ENCODE measurements around the gene TNFRSF25. TPM values are rescaled to one million over a fixed set of nuclear protein-coding genes. Genes with fewer than 3 reads are reported as not detected.

Gene TNFRSF25
- polyA plus RNA-seq, 1 donor from 2014 or later: 52.2 TPM

GRCh38 chr1:6471086-6471969, 5.4 kb upstream of the TNFRSF25 start:
- Histone ChIP-seq H3K36me3 (ENCODE audit: insufficient read depth, low read length) (no peaks in the 10 kb centered on the region), H3K9me3 (ENCODE audit: low read length) (no peaks in the 10 kb centered on the region), H3K4me3 (ENCODE audit: low read length) (no peak overlapping the region), H4K20me1 (ENCODE audit: insufficient read depth) (no peaks in the 10 kb centered on the region), H3K79me2 (replicated peaks; ENCODE audit: insufficient read depth, low read length) (no peaks in the 10 kb centered on the region), H3K4me2 (ENCODE audit: low read length) (no peak overlapping the region), H3K9ac (ENCODE audit: low read length) (no peak overlapping the region), H3F3A (ENCODE audit: insufficient read depth, low read length, poor library complexity, severe bottlenecking) (no peaks in the 10 kb centered on the region), H3K27ac (ENCODE audit: low read length) (no peak overlapping the region), H3K27me3 (ENCODE audit: insufficient read depth, low read depth, low read length) (no peaks in the 10 kb centered on the region), H2AFZ (ENCODE audit: low read depth, low read length) (no peak overlapping the region), H3K9me2 (ENCODE audit: insufficient read depth, low read length) (no peaks in the 10 kb centered on the region)
- no peak for TF ChIP-seq EZH2 (IDR thresholded peaks at IDR 0.05; ENCODE audit: borderline replicate concordance, insufficient read depth, low read length, poor library complexity, severe bottlenecking)
- no peak for TF ChIP-seq SMC3 (conservative IDR thresholded peaks at IDR 0.05; ENCODE audit: poor library complexity)
- TF ChIP-seq POLR2AphosphoS5 (IDR thresholded peaks at IDR 0.05): no peak
- no peak for TF ChIP-seq RAD21 (conservative IDR thresholded peaks at IDR 0.05)
- TF ChIP-seq REST (IDR thresholded peaks at IDR 0.05; ENCODE audit: borderline replicate concordance): no peak
- no peak for TF ChIP-seq MXI1 (conservative IDR thresholded peaks at IDR 0.05; ENCODE audit: poor library complexity, severe bottlenecking)
- no peak for TF ChIP-seq CTCF (IDR thresholded peaks at IDR 0.05; ENCODE audit: poor library complexity, severe bottlenecking)
- TF ChIP-seq TAF1 (IDR thresholded peaks at IDR 0.05; ENCODE audit: low read depth): no peak
- TF ChIP-seq EP300 (conservative IDR thresholded peaks at IDR 0.05; ENCODE audit: poor library complexity, severe bottlenecking): no peak

- Histone ChIP-seq H3K27ac (ENCODE audit: low read length) (no peak overlapping the region), H3F3A (ENCODE audit: insufficient read depth, low read length, poor library complexity, severe bottlenecking) (no peaks in the 10 kb centered on the region), H3K9ac (ENCODE audit: low read length) (no peak overlapping the region), H3K79me2 (replicated peaks; ENCODE audit: insufficient read depth, low read length) (no peaks in the 10 kb centered on the region), H3K36me3 (ENCODE audit: insufficient read depth, low read length) (no peaks in the 10 kb centered on the region), H3K4me3 (ENCODE audit: low read length) (no peak overlapping the region), H3K9me2 (ENCODE audit: insufficient read depth, low read length) (no peaks in the 10 kb centered on the region), H3K27me3 (ENCODE audit: insufficient read depth, low read depth, low read length) (no peaks in the 10 kb centered on the region), H2AFZ (ENCODE audit: low read depth, low read length) (no peak overlapping the region), H4K20me1 (ENCODE audit: insufficient read depth) (no peaks in the 10 kb centered on the region), H3K9me3 (ENCODE audit: low read length) (no peaks in the 10 kb centered on the region), H3K4me2 (ENCODE audit: low read length) (no peak overlapping the region)
- TF ChIP-seq EZH2 (IDR thresholded peaks at IDR 0.05; ENCODE audit: borderline replicate concordance, insufficient read depth, low read length, poor library complexity, severe bottlenecking) (no peak), EP300 (conservative IDR thresholded peaks at IDR 0.05; ENCODE audit: poor library complexity, severe bottlenecking) (no peak), POLR2AphosphoS5 (IDR thresholded peaks at IDR 0.05) (no peak), CTCF (IDR thresholded peaks at IDR 0.05; ENCODE audit: poor library complexity, severe bottlenecking) (no peak), REST (IDR thresholded peaks at IDR 0.05; ENCODE audit: borderline replicate concordance) (no peak), MXI1 (conservative IDR thresholded peaks at IDR 0.05; ENCODE audit: poor library complexity, severe bottlenecking) (no peak), RAD21 (conservative IDR thresholded peaks at IDR 0.05) (no peak), SMC3 (conservative IDR thresholded peaks at IDR 0.05; ENCODE audit: poor library complexity) (no peak), TAF1 (IDR thresholded peaks at IDR 0.05; ENCODE audit: low read depth) (no peak)
Measured at GRCh38 chr1:6470132-6471085, 4.4 kb upstream of the TNFRSF25 start.
